Neural cell (in vitro differentiated cells): Measurements from ENCODE around the gene ZNF362.

Source experiments
- CTCF ChIP-seq: fragments of 450-650 bp; IDR thresholded peaks from 2 replicates; pipeline ENCODE4 v1.5.1; 2014; ENCODE audit warnings: antibody characterized with exemption, mild to moderate bottlenecking, moderate library complexity; ENCODE audit not compliant: poor library complexity, severe bottlenecking
- EZH2 ChIP-seq: fragments of 200-600, 300-800 bp; shearing (Covaris generic), sonication (generic); IDR thresholded peaks from 2 replicates; pipeline ENCODE4 v1.6.1; 2014; ENCODE audit warnings: antibody characterized with exemption, low read length, borderline replicate concordance, mild to moderate bottlenecking; ENCODE audit not compliant: insufficient read depth, poor library complexity, severe bottlenecking
- POLR2AphosphoS5 ChIP-seq: IDR thresholded peaks from 2 replicates; pipeline ENCODE4 v1.6.1; 2012
- RAD21 ChIP-seq: fragments of 450-650 bp; conservative IDR thresholded peaks from 2 replicates; pipeline ENCODE4 v1.6.1; 2014; ENCODE audit warnings: antibody characterized with exemption, mild to moderate bottlenecking, moderate library complexity
- TAF1 ChIP-seq: IDR thresholded peaks from 2 replicates; pipeline ENCODE4 v1.6.1; 2012; ENCODE audit warnings: low read depth

GRCh38 chr1:33247545-33247944 lies 8.7 kb upstream of the ZNF362 start:
- TF ChIP-seq CTCF (no peak), TAF1 (no peak), RAD21 (no peak), EZH2 (no peak), POLR2AphosphoS5 (no peak)
